Endothelial cell (in vitro differentiated cells): ENCODE measurements around the gene HNF4A. TPM values are rescaled to one million over a fixed set of nuclear protein-coding genes. Genes with fewer than 3 reads are reported as not detected.

Experiments used
- DNase-seq: peaks from one replicate; pipeline ENCODE4 v3.0.0; 2021; ENCODE audit warnings: low spot score
- H3K27ac Mint-ChIP-seq: one replicate; pipeline ENCODE4 v1.8.0; 2021; ENCODE audit warnings: mixed read lengths, inconsistent platforms; ENCODE audit not compliant: unreplicated experiment
- H3K27me3 Mint-ChIP-seq: one replicate; pipeline ENCODE4 v1.8.0; 2021; ENCODE audit warnings: mild to moderate bottlenecking, moderate library complexity, mixed read lengths, inconsistent platforms; ENCODE audit not compliant: unreplicated experiment
- H3K36me3 Mint-ChIP-seq: one replicate; pipeline ENCODE4 v1.8.0; 2021; ENCODE audit warnings: mild to moderate bottlenecking, low read depth, mixed read lengths, inconsistent platforms; ENCODE audit not compliant: unreplicated experiment
- H3K4me1 Mint-ChIP-seq: one replicate; pipeline ENCODE4 v1.8.0; 2021; ENCODE audit warnings: mild to moderate bottlenecking, mixed read lengths, inconsistent platforms; ENCODE audit not compliant: unreplicated experiment
- H3K4me3 Mint-ChIP-seq: one replicate; pipeline ENCODE4 v1.8.0; 2021; ENCODE audit warnings: mild to moderate bottlenecking, mixed read lengths, inconsistent platforms; ENCODE audit not compliant: unreplicated experiment
- H3K9me3 Mint-ChIP-seq: one replicate; pipeline ENCODE4 v1.8.0; 2021; ENCODE audit warnings: mixed read lengths, inconsistent platforms; ENCODE audit not compliant: unreplicated experiment
- CTCF ChIP-seq: fragments of 200-600 bp; sonication (generic); IDR thresholded peaks from one replicate; pipeline ENCODE4 v1.5.0; 2021; ENCODE audit warnings: antibody characterized with exemption; ENCODE audit not compliant: unreplicated experiment
- total RNA-seq: library from RNA; stranded (reverse); fragmentation: NEBNext Ultra II Directional; extraction: Animal tissue kit (Norgen Biotek cat#: 25700); gene quantifications from one replicate; pipeline ENCODE4 v1.2.1, GENCODE V29; 2021; ENCODE audit not compliant: unreplicated experiment

The HNF4A gene
- total RNA-seq, 1 donor from 2014 or later = not detected

GRCh38 chr20:44415833-44416715, 60.6 kb downstream of the HNF4A start:
- no peak for TF ChIP-seq CTCF
- DNase-seq = no peak
- no peaks in the 10 kb centered on the region for H3K36me3 Mint-ChIP-seq
- peaks cover 5% of the 10 kb centered on the region for H3K4me1 Mint-ChIP-seq
- H3K27me3 Mint-ChIP-seq = peaks cover 10% of the 10 kb centered on the region
- no peak overlapping the region for H3K4me3 Mint-ChIP-seq
- H3K9me3 Mint-ChIP-seq = no peaks in the 10 kb centered on the region
- H3K27ac Mint-ChIP-seq = no peak overlapping the region

- Mint-ChIP-seq H3K27ac (no peak overlapping the region), H3K9me3 (no peaks in the 10 kb centered on the region), H3K4me1 (peaks cover 5% of the 10 kb centered on the region), H3K4me3 (no peak overlapping the region), H3K36me3 (no peaks in the 10 kb centered on the region), H3K27me3 (peaks cover 10% of the 10 kb centered on the region)
- TF ChIP-seq CTCF = no peak
- DNase-seq = no peak
Observed at GRCh38 chr20:44418069-44418905, 62.8 kb downstream of the HNF4A start.

GRCh38 chr20:44419131-44419844, 63.8 kb downstream of the HNF4A start:
- peaks cover 10% of the 10 kb centered on the region for H3K27me3 Mint-ChIP-seq
- no peaks in the 10 kb centered on the region for H3K9me3 Mint-ChIP-seq
- H3K4me3 Mint-ChIP-seq = no peak overlapping the region

GRCh38 chr20:44420497-44420896, 65.0 kb downstream of the HNF4A start:
- H3K27me3 Mint-ChIP-seq = peaks cover 9% of the 10 kb centered on the region
- no peak for TF ChIP-seq CTCF
- H3K27ac Mint-ChIP-seq = no peak overlapping the region
- DNase-seq = no peak
- no peaks in the 10 kb centered on the region for H3K36me3 Mint-ChIP-seq
- peaks cover 5% of the 10 kb centered on the region for H3K4me1 Mint-ChIP-seq
- no peaks in the 10 kb centered on the region for H3K9me3 Mint-ChIP-seq
- H3K4me3 Mint-ChIP-seq = no peak overlapping the region

More at GRCh38 chr20:44419131-44419844, 63.8 kb downstream of the HNF4A start:
- no peaks in the 10 kb centered on the region for H3K36me3 Mint-ChIP-seq
- peaks cover 5% of the 10 kb centered on the region for H3K4me1 Mint-ChIP-seq
- H3K27ac Mint-ChIP-seq = no peak overlapping the region
- no peak for DNase-seq
- TF ChIP-seq CTCF = no peak
